ENCODE data around the gene G3BP2.

- TF ChIP-seq CTCF (IDR thresholded peaks at IDR 0.05) (no peak), EZH2 (IDR thresholded peaks at IDR 0.05; ENCODE audit: borderline replicate concordance, insufficient read depth, low read depth, low read length, poor library complexity, severe bottlenecking) (no peak)
Measured at GRCh38 chr4:75629239-75629638, 44.0 kb downstream of the G3BP2 start.

All from B cell (primary cell).